IMR-90 (cell line): ENCODE data around the gene GPD1.

Experiments
- POLR2A ChIP-seq: IDR thresholded peaks from 2 replicates; pipeline ENCODE4 v1.6.1; 2012; ENCODE audit warnings: mild to moderate bottlenecking, low read depth, low read length
- RFX5 ChIP-seq: IDR thresholded peaks from 2 replicates; pipeline ENCODE4 v1.8.0; 2012; ENCODE audit warnings: low read depth, mild to moderate bottlenecking, low read length, moderate library complexity
- TF ChIP-seq, protein P1 (sequence below): conservative IDR thresholded peaks from 2 replicates; pipeline ENCODE4 v1.5.1; 2012; ENCODE audit warnings: mild to moderate bottlenecking, low read depth, low read length, improper control_type of control experiment
- TF ChIP-seq, protein P2 (sequence below): fragments of 150-350 bp; IDR thresholded peaks from 2 replicates; pipeline ENCODE4 v1.6.1; 2017; ENCODE audit warnings: mild to moderate bottlenecking, antibody characterized with exemption, low read length, low read depth

DNA sequence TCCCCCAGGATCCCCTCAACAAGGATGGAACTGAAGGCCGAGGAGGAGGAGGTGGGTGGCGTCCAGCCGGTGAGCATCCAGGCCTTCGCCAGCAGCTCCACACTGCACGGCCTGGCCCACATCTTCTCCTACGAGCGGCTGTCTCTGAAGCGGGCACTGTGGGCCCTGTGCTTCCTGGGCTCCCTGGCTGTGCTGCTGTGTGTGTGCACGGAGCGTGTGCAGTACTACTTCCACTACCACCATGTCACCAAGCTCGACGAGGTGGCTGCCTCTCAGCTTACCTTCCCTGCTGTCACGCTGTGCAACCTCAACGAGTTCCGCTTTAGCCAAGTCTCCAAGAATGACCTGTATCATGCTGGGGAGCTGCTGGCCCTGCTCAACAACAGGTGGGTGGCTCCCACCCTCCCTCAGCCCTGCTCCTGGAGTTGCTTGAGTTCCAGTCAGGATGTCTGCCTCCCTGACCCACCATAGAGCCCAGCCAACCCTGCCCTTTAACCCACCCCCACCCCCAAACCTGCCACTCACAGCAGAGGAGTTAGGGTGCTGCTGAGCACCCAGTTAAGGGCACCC, 45.0 kb upstream of the GPD1 start:
- TF ChIP-seq, protein P1, sequence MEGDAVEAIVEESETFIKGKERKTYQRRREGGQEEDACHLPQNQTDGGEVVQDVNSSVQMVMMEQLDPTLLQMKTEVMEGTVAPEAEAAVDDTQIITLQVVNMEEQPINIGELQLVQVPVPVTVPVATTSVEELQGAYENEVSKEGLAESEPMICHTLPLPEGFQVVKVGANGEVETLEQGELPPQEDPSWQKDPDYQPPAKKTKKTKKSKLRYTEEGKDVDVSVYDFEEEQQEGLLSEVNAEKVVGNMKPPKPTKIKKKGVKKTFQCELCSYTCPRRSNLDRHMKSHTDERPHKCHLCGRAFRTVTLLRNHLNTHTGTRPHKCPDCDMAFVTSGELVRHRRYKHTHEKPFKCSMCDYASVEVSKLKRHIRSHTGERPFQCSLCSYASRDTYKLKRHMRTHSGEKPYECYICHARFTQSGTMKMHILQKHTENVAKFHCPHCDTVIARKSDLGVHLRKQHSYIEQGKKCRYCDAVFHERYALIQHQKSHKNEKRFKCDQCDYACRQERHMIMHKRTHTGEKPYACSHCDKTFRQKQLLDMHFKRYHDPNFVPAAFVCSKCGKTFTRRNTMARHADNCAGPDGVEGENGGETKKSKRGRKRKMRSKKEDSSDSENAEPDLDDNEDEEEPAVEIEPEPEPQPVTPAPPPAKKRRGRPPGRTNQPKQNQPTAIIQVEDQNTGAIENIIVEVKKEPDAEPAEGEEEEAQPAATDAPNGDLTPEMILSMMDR, result no peak
- TF ChIP-seq POLR2A, result no peak
- TF ChIP-seq RFX5, result no peak
- TF ChIP-seq, protein P2, sequence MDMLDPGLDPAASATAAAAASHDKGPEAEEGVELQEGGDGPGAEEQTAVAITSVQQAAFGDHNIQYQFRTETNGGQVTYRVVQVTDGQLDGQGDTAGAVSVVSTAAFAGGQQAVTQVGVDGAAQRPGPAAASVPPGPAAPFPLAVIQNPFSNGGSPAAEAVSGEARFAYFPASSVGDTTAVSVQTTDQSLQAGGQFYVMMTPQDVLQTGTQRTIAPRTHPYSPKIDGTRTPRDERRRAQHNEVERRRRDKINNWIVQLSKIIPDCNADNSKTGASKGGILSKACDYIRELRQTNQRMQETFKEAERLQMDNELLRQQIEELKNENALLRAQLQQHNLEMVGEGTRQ, result no peak
